Esophagus mucosa (tissue), 1 donor: ENCODE results near the gene KAT6B. TPM values are rescaled to one million over a fixed set of nuclear protein-coding genes. Genes with fewer than 3 reads are reported as not detected.

Experiments
- ATAC-seq: fragments of 200-7000 bp; cut with Tn5 transposase; one replicate; pipeline ENCODE4 v1.9.1; 2020
- total RNA-seq: library from RNA; stranded (reverse); gene quantifications from one replicate; pipeline ENCODE4 v1.2.4, GENCODE V29; 2023
- donor health status: DM: yes; HTN: yes; CAD: no.

The KAT6B gene
- total RNA-seq, 1 donor from 2014 or later = 17.3 TPM

GRCh38 chr10:75018686-75019307 is 192.4 kb downstream of the KAT6B start:
- no peak for ATAC-seq

- ATAC-seq = peak; percentile 52
Measured at GRCh38 chr10:75019370-75019769, 193.0 kb downstream of the KAT6B start.

GRCh38 chr10:75020168-75020567 is 193.8 kb downstream of the KAT6B start:
- no peak for ATAC-seq

GRCh38 chr10:75021379-75022249 is 195.2 kb downstream of the KAT6B start:
- ATAC-seq = no peak

- ATAC-seq = no peak
Measured at GRCh38 chr10:75023074-75023473, 196.7 kb downstream of the KAT6B start.

GRCh38 chr10:75024971-75025523 is 198.6 kb downstream of the KAT6B start:
- ATAC-seq = no peak

- ATAC-seq = no peak
Measured at GRCh38 chr10:75028049-75028448, 201.6 kb downstream of the KAT6B start.

- ATAC-seq = no peak
Measured at GRCh38 chr10:75028748-75029147, 202.3 kb downstream of the KAT6B start.

GRCh38 chr10:75029420-75029819 is 203.0 kb downstream of the KAT6B start:
- ATAC-seq = no peak

- peak; percentile 26 for ATAC-seq
Measured at GRCh38 chr10:75029857-75030256, 203.5 kb downstream of the KAT6B start.

- no peak for ATAC-seq
Measured at GRCh38 chr10:75030371-75030770, 204.0 kb downstream of the KAT6B start.

GRCh38 chr10:75032119-75032518 is 205.7 kb downstream of the KAT6B start:
- ATAC-seq = no peak

GRCh38 chr10:75032813-75033212 is 206.4 kb downstream of the KAT6B start:
- ATAC-seq = no peak

- no peak for ATAC-seq
Measured at GRCh38 chr10:75033399-75034130, 207.2 kb downstream of the KAT6B start.

- ATAC-seq = no peak
Measured at GRCh38 chr10:75034131-75034512, 207.7 kb downstream of the KAT6B start.

GRCh38 chr10:75034714-75035258 is 208.4 kb downstream of the KAT6B start:
- no peak for ATAC-seq

- peak; percentile 34 for ATAC-seq
Measured at GRCh38 chr10:75035975-75036708, 209.7 kb downstream of the KAT6B start.

- ATAC-seq = no peak
Measured at GRCh38 chr10:75037171-75038153, 211.1 kb downstream of the KAT6B start.

- ATAC-seq = no peak
Measured at GRCh38 chr10:75038335-75038734, 211.9 kb downstream of the KAT6B start.

GRCh38 chr10:75040576-75040975 is 214.2 kb downstream of the KAT6B start:
- no peak for ATAC-seq
